Adrenal gland (tissue), 5 donors: ENCODE measurements around the gene ZNF133.

Source experiments
- CTCF ChIP-seq, 6 experiments: fragments of 450-650 bp in 4 of 6; fragments of 200-600 bp in 2 of 6; sonication (generic) in 1 of 6; IDR thresholded peaks; 1 replicate in 5 of 6; 2 replicates in 1 of 6; pipeline versions ENCODE4 v1.5.1 to v1.8.0; 2016 to 2021; ENCODE audit warnings: antibody characterized with exemption in 6 of 6, mild to moderate bottlenecking in 2 of 6, moderate library complexity in 1 of 6
- POLR2A ChIP-seq, 2 donors: fragments of 450-650 bp; IDR thresholded peaks; one replicate each; pipeline ENCODE4 v1.6.1; 2017; ENCODE audit warnings: antibody characterized with exemption in 2 of 2, mild to moderate bottlenecking in 2 of 2, moderate library complexity in 1 of 2
- donor health status: DM: no; HTN: no; CAD: no.

GRCh38 chr20:18243802-18244201 lies 44.5 kb upstream of the ZNF133 start:
- no peak for TF ChIP-seq POLR2A (IDR thresholded peaks at IDR 0.05)
- no peak for TF ChIP-seq CTCF (IDR thresholded peaks at IDR 0.05)
